Ascending aorta (tissue), 2 donors: ENCODE measurements around the gene INPP5B. TPM values are rescaled to one million over a fixed set of nuclear protein-coding genes. Genes with fewer than 3 reads are reported as not detected.

Experiments used
- DNase-seq, 2 donors: peaks; one replicate each; pipeline ENCODE4 v3.0.0-alpha.2; 2019; ENCODE audit warnings: low spot score in 2 of 2
- H3K27ac ChIP-seq, 2 donors: fragments of 200-600 bp; sonication (generic); one replicate each; pipeline ENCODE4 v1.5.1; 2016 to 2017; ENCODE audit warnings: mild to moderate bottlenecking in 1 of 2
- H3K27me3 ChIP-seq: fragments of 200-600 bp; sonication (generic); one replicate; pipeline ENCODE4 v1.5.1; 2017
- H3K36me3 ChIP-seq, 2 donors: fragments of 200-600 bp; sonication (generic); one replicate each; pipeline ENCODE4 v1.5.1; 2016
- H3K4me1 ChIP-seq, 2 donors: fragments of 200-600 bp; sonication (generic); one replicate each; pipeline ENCODE4 v1.5.1; 2016 to 2017; ENCODE audit warnings: mild to moderate bottlenecking in 1 of 2
- H3K4me3 ChIP-seq, 2 donors: fragments of 200-600 bp; sonication (generic); one replicate each; pipeline ENCODE4 v1.5.1; 2016 to 2017; ENCODE audit warnings: mild to moderate bottlenecking in 1 of 2
- H3K9me3 ChIP-seq, 2 donors: fragments of 200-600 bp; sonication (generic); one replicate each; pipeline ENCODE4 v1.5.1; 2016
- intact Hi-C: fragments of 100-400 bp; cut with DNase I; formaldehyde crosslinking; loops from one replicate; pipeline ENCODE4 v1.15.1; 2023
- total RNA-seq: library from RNA; depleted of rRNA; stranded (reverse); fragments of >200 nt; gene quantifications from one replicate; pipeline ENCODE4 v1.1.0, GENCODE V29; 2016
- TF ChIP-seq, protein P1 (sequence below), 3 experiments: fragments of 200-600 bp in 2 of 3; fragments of 450-650 bp in 1 of 3; sonication (generic) in 2 of 3; IDR thresholded peaks; one replicate each; pipeline ENCODE4 v1.5.1; 2016 to 2019; ENCODE audit warnings: antibody characterized with exemption in 3 of 3, mild to moderate bottlenecking in 1 of 3, moderate library complexity in 1 of 3

The INPP5B gene
- total RNA-seq, 1 donor from 2014 or later = 11.7 TPM

DNA sequence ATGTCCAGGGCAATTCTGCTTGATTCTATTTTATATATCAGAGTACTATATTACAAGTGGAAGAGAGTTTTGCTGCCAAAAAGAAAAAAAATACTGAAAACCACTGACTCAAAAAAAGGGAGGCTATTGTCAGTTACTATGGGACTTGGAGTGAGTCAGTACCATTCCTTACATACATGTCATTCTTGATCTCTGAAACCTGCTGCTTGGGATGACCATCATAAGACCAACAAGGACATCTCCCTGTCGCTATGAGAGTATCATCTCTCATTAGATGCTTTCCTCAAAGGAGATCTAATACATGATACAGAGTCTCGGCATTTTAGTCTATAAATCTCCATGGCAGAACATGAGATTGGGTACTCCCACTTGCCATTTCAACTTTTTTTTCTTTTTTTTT lies 11.8 kb upstream of the INPP5B start:
- intact Hi-C loops = no loop called here
- Histone ChIP-seq H3K36me3 (peaks cover 41 to 48% of the 10 kb centered on the region in 2 donors), H3K27me3 (no peaks in the 10 kb centered on the region)

DNA sequence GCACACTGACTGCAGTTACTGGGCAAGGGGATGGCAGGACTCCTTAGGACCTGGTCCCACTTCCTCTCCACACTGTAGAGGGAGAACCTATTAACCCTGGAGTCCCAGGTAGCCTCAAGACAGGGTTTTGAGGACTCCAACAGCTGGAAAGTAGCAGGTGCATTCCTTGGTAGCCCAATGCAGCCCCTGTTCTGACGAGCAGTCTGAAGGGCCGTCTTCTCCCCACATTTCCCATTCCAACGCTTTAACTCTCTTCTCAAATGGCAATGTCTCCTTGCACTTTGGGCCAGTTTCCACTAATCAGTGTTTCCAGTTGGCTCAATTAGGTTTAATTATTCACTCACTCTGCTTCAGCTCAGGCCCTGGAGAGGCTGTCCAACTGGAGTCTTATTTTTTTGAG lies 8.8 kb upstream of the INPP5B start:
- DNase-seq = no peak
- H3K4me1 ChIP-seq = no peaks in the 10 kb centered on the region
- peaks cover 35 to 39% of the 10 kb centered on the region in 2 donors for H3K36me3 ChIP-seq
- intact Hi-C loops = no loop called here
- H3K27me3 ChIP-seq = no peaks in the 10 kb centered on the region
- no peak overlapping the region for H3K4me3 ChIP-seq
- TF ChIP-seq, protein P1, sequence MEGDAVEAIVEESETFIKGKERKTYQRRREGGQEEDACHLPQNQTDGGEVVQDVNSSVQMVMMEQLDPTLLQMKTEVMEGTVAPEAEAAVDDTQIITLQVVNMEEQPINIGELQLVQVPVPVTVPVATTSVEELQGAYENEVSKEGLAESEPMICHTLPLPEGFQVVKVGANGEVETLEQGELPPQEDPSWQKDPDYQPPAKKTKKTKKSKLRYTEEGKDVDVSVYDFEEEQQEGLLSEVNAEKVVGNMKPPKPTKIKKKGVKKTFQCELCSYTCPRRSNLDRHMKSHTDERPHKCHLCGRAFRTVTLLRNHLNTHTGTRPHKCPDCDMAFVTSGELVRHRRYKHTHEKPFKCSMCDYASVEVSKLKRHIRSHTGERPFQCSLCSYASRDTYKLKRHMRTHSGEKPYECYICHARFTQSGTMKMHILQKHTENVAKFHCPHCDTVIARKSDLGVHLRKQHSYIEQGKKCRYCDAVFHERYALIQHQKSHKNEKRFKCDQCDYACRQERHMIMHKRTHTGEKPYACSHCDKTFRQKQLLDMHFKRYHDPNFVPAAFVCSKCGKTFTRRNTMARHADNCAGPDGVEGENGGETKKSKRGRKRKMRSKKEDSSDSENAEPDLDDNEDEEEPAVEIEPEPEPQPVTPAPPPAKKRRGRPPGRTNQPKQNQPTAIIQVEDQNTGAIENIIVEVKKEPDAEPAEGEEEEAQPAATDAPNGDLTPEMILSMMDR (IDR thresholded peaks at IDR 0.05) = no peak
- no peaks in the 10 kb centered on the region for H3K9me3 ChIP-seq
- no peak overlapping the region for H3K27ac ChIP-seq

More for the DNA sequence above, 11.8 kb upstream of the INPP5B start:
- H3K4me1 ChIP-seq = no peaks in the 10 kb centered on the region
- H3K27ac ChIP-seq = no peak overlapping the region
- TF ChIP-seq, protein P1 (IDR thresholded peaks at IDR 0.05) = no peak
- no peak overlapping the region for H3K4me3 ChIP-seq
- DNase-seq = no peak
- H3K9me3 ChIP-seq = no peaks in the 10 kb centered on the region

DNA sequence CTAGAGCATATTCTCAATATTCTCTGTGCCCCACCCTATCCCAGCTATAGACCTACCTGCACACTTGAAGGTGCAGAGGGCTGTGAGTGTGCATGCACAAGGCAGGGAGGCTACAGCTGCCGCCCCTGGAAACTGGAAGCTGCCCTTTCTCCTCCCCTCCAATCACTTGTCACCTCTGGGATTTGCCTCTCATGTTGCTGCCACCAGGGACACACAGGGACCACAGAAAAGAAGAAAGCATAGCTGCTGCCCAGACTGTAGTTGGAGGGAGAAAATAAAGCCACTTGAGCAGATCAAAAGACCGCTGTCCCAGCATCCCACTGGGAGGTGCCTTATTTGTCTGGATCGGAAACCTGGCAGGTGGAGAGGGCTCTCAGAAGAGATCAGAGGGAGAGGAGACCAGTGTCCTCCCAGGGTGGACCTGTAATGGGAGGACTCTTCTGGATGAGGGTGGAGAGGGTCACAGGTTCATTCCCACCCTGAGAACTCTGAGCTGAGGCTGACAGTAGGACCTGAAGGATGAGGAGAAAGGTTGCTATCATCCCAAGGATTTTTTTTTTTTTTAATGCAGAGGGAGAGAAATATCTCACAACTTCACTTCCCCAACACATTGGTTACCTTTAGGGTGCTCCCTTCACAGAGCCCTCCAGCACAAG lies 7.6 kb upstream of the INPP5B start:
- Histone ChIP-seq H3K9me3 (no peaks in the 10 kb centered on the region), H3K4me1 (no peaks in the 10 kb centered on the region), H3K36me3 (peaks cover 28 to 33% of the 10 kb centered on the region in 2 donors), H3K27ac (no peak overlapping the region), H3K4me3 (no peak overlapping the region), H3K27me3 (no peaks in the 10 kb centered on the region)
- peak in 1 of 2 donors; percentile 34 for DNase-seq
- TF ChIP-seq, protein P1 (IDR thresholded peaks at IDR 0.05) = no peak
- intact Hi-C loops = no loop called here

DNA sequence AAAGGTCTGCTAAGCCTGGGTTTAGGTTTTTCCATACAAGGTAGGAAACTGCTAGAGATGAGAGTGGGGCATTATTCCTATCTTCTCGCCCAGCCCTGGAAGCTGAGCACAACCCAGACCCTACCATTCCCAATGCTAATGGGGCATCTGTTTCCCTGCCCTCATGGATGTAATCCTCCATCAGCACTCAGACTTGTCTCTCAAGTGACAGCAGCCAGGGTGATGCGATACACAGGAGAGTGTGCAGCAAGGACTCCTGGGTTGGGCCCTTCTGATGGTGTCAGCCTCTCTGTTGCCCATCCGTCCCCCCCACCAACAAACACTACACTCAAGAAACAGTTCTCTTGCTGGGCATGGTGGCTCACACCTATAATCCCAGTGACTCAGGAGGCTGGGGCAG lies 5.9 kb upstream of the INPP5B start:
- intact Hi-C loops = no loop called here

DNA sequence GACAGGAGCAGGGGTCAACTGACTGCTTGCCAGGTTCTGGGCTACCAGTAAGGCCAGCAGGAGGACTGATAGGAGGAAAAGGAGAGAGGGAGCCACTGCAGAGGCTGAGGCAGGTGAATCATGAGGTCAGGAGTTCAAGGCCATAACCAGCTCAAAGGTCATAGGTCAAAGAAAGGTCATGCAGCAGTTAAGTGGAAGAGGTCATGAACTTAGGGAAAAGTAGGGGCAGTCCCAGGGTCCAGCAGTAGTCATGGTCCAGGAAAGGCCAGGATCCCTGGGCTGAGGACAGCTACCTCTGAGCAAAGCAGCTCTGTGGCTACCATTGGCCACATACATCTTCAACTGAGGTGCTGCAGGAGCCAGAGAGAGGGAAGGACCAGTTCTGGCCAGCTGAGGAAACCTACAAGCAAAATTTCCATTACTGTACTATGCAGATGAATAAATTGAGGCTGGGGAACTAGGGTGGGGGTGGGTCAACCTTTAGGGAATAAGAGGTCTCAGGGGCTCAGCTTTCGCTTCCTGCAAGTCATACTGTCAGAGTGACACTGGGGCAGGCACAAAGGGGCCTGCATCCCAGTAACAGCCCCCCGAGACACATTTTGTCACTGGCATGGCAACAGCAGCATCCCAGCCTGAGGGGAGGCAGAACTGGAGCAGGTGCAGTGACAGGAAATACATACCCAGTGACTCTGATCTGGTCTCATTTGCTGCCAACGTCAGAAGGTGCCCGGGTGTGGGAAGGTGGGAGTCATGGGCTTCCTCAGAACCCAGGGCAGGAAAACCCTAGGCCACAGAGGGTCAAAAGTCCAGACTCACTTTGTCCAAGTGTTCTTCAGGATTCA lies 5.2 kb upstream of the INPP5B start:
- intact Hi-C loops = no loop called here

More for the DNA sequence above, 5.9 kb upstream of the INPP5B start:
- Histone ChIP-seq H3K4me1 (no peaks in the 10 kb centered on the region), H3K27ac (no peak overlapping the region), H3K9me3 (no peaks in the 10 kb centered on the region), H3K4me3 (no peak overlapping the region), H3K27me3 (no peaks in the 10 kb centered on the region), H3K36me3 (peaks cover 11 to 16% of the 10 kb centered on the region in 2 donors)
- peak in 1 of 2 donors; percentile 33 for DNase-seq
- TF ChIP-seq, protein P1 (IDR thresholded peaks at IDR 0.05) = no peak

More for the DNA sequence above, 5.2 kb upstream of the INPP5B start:
- Histone ChIP-seq H3K36me3 (peaks cover 6 to 9% of the 10 kb centered on the region in 2 donors), H3K27me3 (no peaks in the 10 kb centered on the region), H3K4me1 (peaks cover 0 to 6% of the 10 kb centered on the region in 2 donors), H3K9me3 (no peaks in the 10 kb centered on the region), H3K27ac (no peak overlapping the region), H3K4me3 (no peak overlapping the region)
- peak in 1 of 2 donors; percentile 54 for DNase-seq
- TF ChIP-seq, protein P1 (IDR thresholded peaks at IDR 0.05) = no peak
